Anterior cingulate cortex (tissue), 58 donors: ENCODE data around the gene C3orf22.
A peak's percentile ranks its signal among the peaks of the same experiment; 100 is the strongest.

Source experiments
- DNase-seq, 58 donors: peaks; one replicate each; lab custom pipeline; 2025; lab: John Stamatoyannopoulos, UW

Gene C3orf22

GRCh38 chr3:126529585-126530170, 29.1 kb downstream of the C3orf22 start:
- DNase-seq: no peak

- DNase-seq: no peak
Measured at GRCh38 chr3:126528800-126529541, 29.8 kb downstream of the C3orf22 start.

- no peak for DNase-seq
Measured at GRCh38 chr3:126528419-126528799, 30.3 kb downstream of the C3orf22 start.

- DNase-seq: no peak
Measured at GRCh38 chr3:126527455-126528211, 31.1 kb downstream of the C3orf22 start.

- no peak for DNase-seq
Measured at GRCh38 chr3:126527006-126527405, 31.7 kb downstream of the C3orf22 start.

GRCh38 chr3:126526668-126527005, 32.1 kb downstream of the C3orf22 start:
- no peak for DNase-seq

GRCh38 chr3:126525853-126526667, 32.7 kb downstream of the C3orf22 start:
- no peak for DNase-seq

- DNase-seq: no peak
Measured at GRCh38 chr3:126525091-126525852, 33.5 kb downstream of the C3orf22 start.

GRCh38 chr3:126524429-126524988, 34.2 kb downstream of the C3orf22 start:
- peak in 4 of 58 donors; percentile 28 to 41 (median 34) for DNase-seq

- peak in 5 of 58 donors; percentile 11 to 51 (median 30) for DNase-seq
Measured at GRCh38 chr3:126523745-126524428, 34.8 kb downstream of the C3orf22 start, which contains the start of gene CHST13. Gene CHST13, plus strand, starts transcription at chr3:126524155. Its CDS starts 178 bp downstream, at chr3:126524333.

GRCh38 chr3:126522363-126522788, 36.4 kb downstream of the C3orf22 start:
- peak in 51 of 58 donors; percentile 15 to 69 (median 34) for DNase-seq

GRCh38 chr3:126521122-126521891, 37.4 kb downstream of the C3orf22 start:
- DNase-seq: peak in 31 of 58 donors; percentile 12 to 82 (median 44)

- DNase-seq: no peak
Measured at GRCh38 chr3:126519506-126520455, 39.0 kb downstream of the C3orf22 start.

GRCh38 chr3:126518779-126519177, 40.0 kb downstream of the C3orf22 start:
- DNase-seq: no peak

- DNase-seq: no peak
Measured at GRCh38 chr3:126517986-126518778, 40.5 kb downstream of the C3orf22 start.
